IMR-90 (cell line): Measurements from ENCODE around the gene TM4SF18. TPM values are rescaled to one million over a fixed set of nuclear protein-coding genes. Genes with fewer than 3 reads are reported as not detected.

Experiments
- BHLHE40 ChIP-seq: fragments of 150-350 bp; IDR thresholded peaks from 2 replicates; pipeline ENCODE4 v1.6.1; 2016; ENCODE audit warnings: mild to moderate bottlenecking, low read depth, low read length
- MAZ ChIP-seq: IDR thresholded peaks from 2 replicates; pipeline ENCODE4 v1.6.1; 2012; ENCODE audit warnings: low read depth, mild to moderate bottlenecking, low read length, improper control_type of control experiment, moderate library complexity, borderline replicate concordance
- USF2 ChIP-seq: fragments of 150-350 bp; IDR thresholded peaks from 2 replicates; pipeline ENCODE4 v1.6.1; 2017; ENCODE audit warnings: mild to moderate bottlenecking, antibody characterized with exemption, low read length, low read depth
- polyA plus RNA-seq, 3 experiments: library from polyadenylated mRNA; depleted of rRNA; stranded (reverse); fragments of >200 nt; gene quantifications; 2 replicates each; pipeline ENCODE4 v1.2.3, GENCODE V29; 2012; ENCODE audit warnings: low replicate concordance in 1 of 3
- total RNA-seq: library from RNA; depleted of rRNA; stranded (reverse); fragments of >200 nt; gene quantifications from 2 replicates; pipeline ENCODE4 v1.2.3, GENCODE V29; 2012

The TM4SF18 gene
- total and polyA plus RNA-seq, 2 of the 4 experiments (the other 2 are of a cell fraction): under 0.01 TPM; not detected in 1

- TF ChIP-seq USF2: no peak
- TF ChIP-seq BHLHE40: 0 out of 2 replicates have a peak, but pooled peaks have one; percentile 31
- TF ChIP-seq MAZ: peak; percentile 38; the same call in 1 of the 2 replicates
Observed at GRCh38 chr3:149377408-149378364, 44.2 kb upstream of the TM4SF18 start, which contains the start of gene TM4SF1 (continued).
